Measurements from ENCODE around the gene KRT73. TPM values are rescaled to one million over a fixed set of nuclear protein-coding genes. Genes with fewer than 3 reads are reported as not detected.
A peak's percentile ranks its signal among the peaks of the same experiment; 100 is the strongest.

The KRT73 gene
- total RNA-seq, 2 experiments from 2014 or later: 8.2 to 8.6 TPM

GRCh38 chr12:52582486-52582885, 35.9 kb downstream of the KRT73 start:
- Mint-ChIP-seq H3K27ac (no peak overlapping the region), H3K4me3 (no peak overlapping the region), H3K4me1 (peaks cover 51% of the 10 kb centered on the region), H3K27me3 (no peaks in the 10 kb centered on the region), H3K9me3 (no peaks in the 10 kb centered on the region), H3K36me3 (ENCODE audit: low read depth) (peaks cover 4% of the 10 kb centered on the region)
- DNase-seq: no peak
- ChIA-PET POLR2A (no interaction called here), CTCF (interaction anchor here (1.0 to 2.7 kb wide), 5 partner anchors 30 to 303 kb away, joined by 3 to 15 read pairs (median 4); partner anchors contain the start of gene KRT71)

DNA sequence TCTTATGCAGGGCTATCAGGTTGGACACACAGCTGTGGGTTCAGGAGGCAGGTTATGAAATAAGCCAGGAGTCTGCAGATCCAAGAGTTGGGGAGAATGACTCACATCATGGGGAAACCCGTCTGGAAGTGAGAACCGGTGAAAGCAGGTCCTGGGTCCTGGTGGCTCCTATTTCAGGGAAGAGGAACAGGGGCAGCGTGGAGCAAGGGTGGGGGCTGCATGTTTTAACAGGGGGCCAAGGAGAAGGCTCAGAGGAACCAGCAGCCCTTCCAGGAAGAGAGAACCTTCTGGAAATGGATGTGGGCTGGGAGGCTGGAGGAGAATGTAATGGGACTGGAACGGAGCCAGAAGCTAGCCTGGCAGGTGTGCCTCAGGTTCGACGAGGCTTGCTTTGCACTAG, 36.9 kb downstream of the KRT73 start:
- POLR2A ChIA-PET: no interaction called here
- CTCF ChIA-PET: interaction anchor here (1.0 to 2.7 kb wide), 5 partner anchors 289 to 304 kb away, joined by 3 to 15 read pairs (median 4); no protein-coding TSS in a partner anchor
- Mint-ChIP-seq H3K4me1 (peaks cover 41% of the 10 kb centered on the region), H3K27ac (no peak overlapping the region), H3K4me3 (no peak overlapping the region), H3K9me3 (no peaks in the 10 kb centered on the region), H3K36me3 (ENCODE audit: low read depth) (no peaks in the 10 kb centered on the region), H3K27me3 (no peaks in the 10 kb centered on the region)
- no peak for DNase-seq

DNA sequence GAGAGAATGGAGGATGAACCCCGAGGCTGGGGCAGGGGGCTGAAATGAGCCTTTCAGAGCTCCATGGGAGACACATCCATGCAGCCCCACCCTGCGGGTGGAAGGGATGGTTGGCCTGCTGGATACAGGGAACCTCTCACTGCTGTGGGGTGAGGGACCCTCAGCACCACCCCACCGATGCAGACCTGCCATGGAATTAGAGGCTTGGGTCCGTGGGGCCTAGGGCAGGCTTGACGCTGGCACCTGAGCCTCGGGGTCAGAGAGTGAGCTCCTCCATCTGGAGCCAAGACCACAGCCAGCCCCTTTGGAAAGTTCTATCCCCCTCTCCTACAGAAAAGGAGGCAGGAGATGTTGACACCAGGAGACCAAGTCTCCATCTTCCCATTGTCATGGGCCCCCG, 37.3 kb downstream of the KRT73 start:
- H3K4me3 Mint-ChIP-seq: no peak overlapping the region
- H3K27ac Mint-ChIP-seq: no peak overlapping the region
- H3K27me3 Mint-ChIP-seq: no peaks in the 10 kb centered on the region
- DNase-seq: no peak
- peaks cover 37% of the 10 kb centered on the region for H3K4me1 Mint-ChIP-seq
- no peaks in the 10 kb centered on the region for H3K9me3 Mint-ChIP-seq
- H3K36me3 Mint-ChIP-seq (ENCODE audit: low read depth): no peaks in the 10 kb centered on the region
- ChIA-PET CTCF (interaction anchor here (1.0 to 2.2 kb wide), 4 partner anchors 289 to 299 kb away, joined by 3 to 9 read pairs (median 4); no protein-coding TSS in a partner anchor), POLR2A (no interaction called here)

DNA sequence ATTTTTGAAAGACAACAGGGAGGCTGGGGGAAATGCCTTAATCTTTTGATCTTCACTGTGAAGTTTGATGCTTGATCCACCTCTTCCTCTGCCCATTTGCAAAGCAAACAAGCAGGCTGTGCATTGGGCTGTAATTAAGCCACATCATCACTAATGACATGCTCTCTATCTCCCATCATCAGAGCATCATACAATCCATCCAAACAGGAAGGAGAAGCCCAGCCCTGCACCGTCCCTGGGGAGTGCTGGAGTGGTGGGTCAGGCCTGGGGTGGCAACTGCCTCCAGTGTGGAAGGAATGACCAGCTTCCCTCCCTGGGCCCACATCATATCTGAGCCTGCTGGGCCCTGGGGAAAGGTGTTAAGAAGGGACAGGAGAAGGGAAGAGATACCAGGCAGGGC, 37.9 kb downstream of the KRT73 start:
- ChIA-PET POLR2A (no interaction called here), CTCF (interaction anchor here (1.0 to 2.2 kb wide), 3 partner anchors 290 to 300 kb away, joined by 3 to 9 read pairs (median 3); no protein-coding TSS in a partner anchor)
- H3K27me3 Mint-ChIP-seq: no peaks in the 10 kb centered on the region
- H3K4me3 Mint-ChIP-seq: no peak overlapping the region
- no peaks in the 10 kb centered on the region for H3K36me3 Mint-ChIP-seq (ENCODE audit: low read depth)
- H3K27ac Mint-ChIP-seq: no peak overlapping the region
- H3K4me1 Mint-ChIP-seq: peaks cover 31% of the 10 kb centered on the region
- H3K9me3 Mint-ChIP-seq: no peaks in the 10 kb centered on the region
- no peak for DNase-seq

- ChIA-PET POLR2A (no interaction called here), CTCF (interaction anchor here (1.2 to 2.2 kb wide), 2 partner anchors 291 to 300 kb away, joined by 3 to 9 read pairs; no protein-coding TSS in a partner anchor)
- Mint-ChIP-seq H3K9me3 (no peaks in the 10 kb centered on the region), H3K27me3 (no peaks in the 10 kb centered on the region), H3K36me3 (ENCODE audit: low read depth) (no peaks in the 10 kb centered on the region), H3K4me1 (peaks cover 24% of the 10 kb centered on the region), H3K4me3 (no peak overlapping the region), H3K27ac (peak overlapping the region; percentile 63)
- DNase-seq: no peak
These were observed 38.6 kb downstream of the KRT73 start for GRCh38 chr12:52579468-52580465.

DNA sequence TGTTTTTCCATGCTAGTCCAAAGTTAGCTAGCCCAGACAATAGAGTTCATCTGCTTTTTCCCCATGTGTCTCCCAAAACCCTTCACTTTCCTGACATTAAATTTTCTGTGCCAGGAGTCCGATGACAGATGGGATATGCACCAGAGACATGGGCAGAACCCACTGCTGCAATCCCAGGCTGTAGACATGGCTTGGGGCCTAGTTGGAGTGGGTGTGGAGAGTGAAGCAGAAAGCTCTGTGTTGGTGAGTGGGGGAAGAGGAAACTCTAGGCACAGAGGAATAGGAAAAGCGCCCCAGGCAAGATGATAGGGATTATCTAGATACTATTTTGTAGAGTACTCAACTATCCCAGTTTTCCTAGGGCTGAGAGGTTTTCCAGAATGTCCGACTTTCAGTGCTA, 39.9 kb downstream of the KRT73 start:
- DNase-seq: no peak
- Mint-ChIP-seq H3K27ac (no peak overlapping the region), H3K27me3 (no peaks in the 10 kb centered on the region), H3K9me3 (no peaks in the 10 kb centered on the region), H3K36me3 (ENCODE audit: low read depth) (no peaks in the 10 kb centered on the region), H3K4me3 (no peak overlapping the region), H3K4me1 (peaks cover 17% of the 10 kb centered on the region)
- POLR2A ChIA-PET: no interaction called here
- CTCF ChIA-PET: interaction anchor here (0.9 kb wide), 1 partner anchor 291 kb away, joined by 4 read pairs; no protein-coding TSS in a partner anchor

GRCh38 chr12:52577316-52577715, 41.0 kb downstream of the KRT73 start:
- ChIA-PET CTCF (interaction anchor here (0.7 kb wide), 1 partner anchor 488 kb away, joined by 4 read pairs; no protein-coding TSS in a partner anchor), POLR2A (no interaction called here)
- no peak overlapping the region for H3K27ac Mint-ChIP-seq
- H3K9me3 Mint-ChIP-seq: no peaks in the 10 kb centered on the region
- DNase-seq: no peak
- H3K4me1 Mint-ChIP-seq: peaks cover 8% of the 10 kb centered on the region
- H3K27me3 Mint-ChIP-seq: no peaks in the 10 kb centered on the region
- H3K36me3 Mint-ChIP-seq (ENCODE audit: low read depth): no peaks in the 10 kb centered on the region
- no peak overlapping the region for H3K4me3 Mint-ChIP-seq

GRCh38 chr12:52575948-52576347, 42.4 kb downstream of the KRT73 start:
- peaks cover 2% of the 10 kb centered on the region for H3K27me3 Mint-ChIP-seq
- H3K27ac Mint-ChIP-seq: no peak overlapping the region
- no peak for DNase-seq
- no peaks in the 10 kb centered on the region for H3K36me3 Mint-ChIP-seq (ENCODE audit: low read depth)
- no peak overlapping the region for H3K4me3 Mint-ChIP-seq
- H3K9me3 Mint-ChIP-seq: no peaks in the 10 kb centered on the region
- CTCF ChIA-PET: no interaction called here
- POLR2A ChIA-PET: no interaction called here
- peaks cover 7% of the 10 kb centered on the region for H3K4me1 Mint-ChIP-seq

GRCh38 chr12:52575256-52575655, 43.1 kb downstream of the KRT73 start:
- ChIA-PET POLR2A (interaction anchor here (0.6 kb wide), 1 partner anchor 311 kb away, joined by 4 read pairs; no protein-coding TSS in a partner anchor), CTCF (interaction anchor here (1.0 kb wide), 1 partner anchor 11 kb away, joined by 3 read pairs; no protein-coding TSS in a partner anchor)
- no peaks in the 10 kb centered on the region for H3K9me3 Mint-ChIP-seq

DNA sequence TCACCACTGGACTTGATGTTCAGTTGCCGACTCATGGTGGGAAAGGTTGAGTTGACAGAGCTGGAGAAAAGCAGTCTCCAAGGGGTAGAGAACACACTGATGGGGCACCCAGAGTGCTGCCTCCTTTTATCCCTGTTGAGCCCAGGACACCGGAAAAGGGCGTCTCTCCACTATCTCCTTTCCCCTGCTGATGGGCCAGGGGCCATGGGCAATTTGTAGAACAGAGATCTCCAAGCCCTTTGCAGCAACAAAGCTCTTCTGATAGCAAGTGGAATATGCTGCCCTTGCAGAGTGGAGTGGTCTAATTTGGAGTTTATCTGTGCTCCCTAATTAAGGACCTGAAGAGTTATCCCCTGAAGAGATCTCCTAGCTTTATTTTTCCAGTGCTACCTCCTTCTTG, 44.6 kb downstream of the KRT73 start, which contains the start of gene KRT74:
KRT74 (minus strand) TSS at position 101 of the 400 bp plus-strand sequence; CDS start at position 35, 66 bp downstream.
- Mint-ChIP-seq H3K4me1 (no peaks in the 10 kb centered on the region), H3K27me3 (peaks cover 2% of the 10 kb centered on the region), H3K9me3 (no peaks in the 10 kb centered on the region), H3K36me3 (ENCODE audit: low read depth) (no peaks in the 10 kb centered on the region), H3K4me3 (no peak within 1 kb of the TSS), H3K27ac (no peak within 1 kb of the TSS)
- CTCF ChIA-PET: no interaction called here
- DNase-seq: no peak
- POLR2A ChIA-PET: no interaction called here

More at GRCh38 chr12:52575256-52575655, 43.1 kb downstream of the KRT73 start:
- no peaks in the 10 kb centered on the region for H3K36me3 Mint-ChIP-seq (ENCODE audit: low read depth)
- H3K4me1 Mint-ChIP-seq: peaks cover 2% of the 10 kb centered on the region
- no peak overlapping the region for H3K27ac Mint-ChIP-seq
- H3K27me3 Mint-ChIP-seq: peaks cover 2% of the 10 kb centered on the region
- DNase-seq: no peak
- H3K4me3 Mint-ChIP-seq: no peak overlapping the region

DNA sequence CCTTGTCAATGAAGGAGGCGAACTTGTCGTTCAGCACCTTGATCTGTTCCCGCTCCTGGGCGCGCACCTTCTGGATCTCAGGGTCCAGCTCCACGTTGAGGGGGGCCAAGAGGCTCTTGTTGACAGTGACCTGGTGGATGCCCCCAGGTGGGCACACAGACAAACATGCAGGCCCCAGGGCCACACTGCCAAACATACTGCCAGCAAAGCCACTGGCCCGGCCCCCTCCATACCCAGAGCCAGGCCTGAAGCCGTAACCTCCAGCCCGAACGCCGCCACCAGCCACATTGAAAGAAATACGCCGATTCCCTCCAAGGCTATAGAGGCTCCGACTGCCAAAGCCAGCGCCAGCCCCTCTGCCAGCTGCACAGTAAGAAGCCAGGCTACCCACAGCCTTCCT, 45.1 kb downstream of the KRT73 start:
- Mint-ChIP-seq H3K36me3 (ENCODE audit: low read depth) (no peaks in the 10 kb centered on the region), H3K4me3 (no peak overlapping the region), H3K27ac (no peak overlapping the region), H3K9me3 (no peaks in the 10 kb centered on the region), H3K27me3 (peaks cover 2% of the 10 kb centered on the region), H3K4me1 (no peaks in the 10 kb centered on the region)
- DNase-seq: no peak
- ChIA-PET POLR2A (no interaction called here), CTCF (no interaction called here)

GRCh38 chr12:52570511-52570910, 47.8 kb downstream of the KRT73 start:
- H3K27ac Mint-ChIP-seq: no peak overlapping the region
- H3K9me3 Mint-ChIP-seq: no peaks in the 10 kb centered on the region
- H3K36me3 Mint-ChIP-seq (ENCODE audit: low read depth): no peaks in the 10 kb centered on the region
- POLR2A ChIA-PET: no interaction called here
- CTCF ChIA-PET: interaction anchor here (0.5 kb wide), 1 partner anchor 287 kb away, joined by 3 read pairs; no protein-coding TSS in a partner anchor
- no peak overlapping the region for H3K4me3 Mint-ChIP-seq
- no peaks in the 10 kb centered on the region for H3K4me1 Mint-ChIP-seq
- no peak for DNase-seq
- H3K27me3 Mint-ChIP-seq: peaks cover 4% of the 10 kb centered on the region

- no peaks in the 10 kb centered on the region for H3K4me1 Mint-ChIP-seq
- no peak overlapping the region for H3K27ac Mint-ChIP-seq
- H3K4me3 Mint-ChIP-seq: no peak overlapping the region
- no peaks in the 10 kb centered on the region for H3K9me3 Mint-ChIP-seq
- ChIA-PET CTCF (no interaction called here), POLR2A (no interaction called here)
- no peaks in the 10 kb centered on the region for H3K36me3 Mint-ChIP-seq (ENCODE audit: low read depth)
- H3K27me3 Mint-ChIP-seq: peaks cover 15% of the 10 kb centered on the region
- no peak for DNase-seq
These were observed 50.2 kb downstream of the KRT73 start for GRCh38 chr12:52568111-52568510.

All from activated CD4-positive, alpha-beta T cell treated with anti-CD3 and anti-CD28 coated beads, Interleukin-2, amount 10 ng/mL, durations not matched to agents 7 days and 5 days (primary cell).